SU-DHL-6 (cell line): ENCODE data around the gene DUSP5.

Experiments used
- CTCF ChIP-seq: fragments of 200-600 bp; sonication (generic); IDR thresholded peaks from one replicate; pipeline ENCODE4 v1.5.1; 2017; ENCODE audit warnings: antibody characterized with exemption, mild to moderate bottlenecking, low read length, moderate library complexity; ENCODE audit not compliant: insufficient read depth, poor library complexity, severe bottlenecking
- EZH2phosphoT487 ChIP-seq: fragments of 200-600 bp; sonication (generic), shearing (Covaris generic); conservative IDR thresholded peaks from 2 replicates; pipeline ENCODE4 v1.6.1; 2018; ENCODE audit warnings: mild to moderate bottlenecking, antibody characterized with exemption, low read length, moderate library complexity, mixed read lengths

- TF ChIP-seq CTCF (no peak), EZH2phosphoT487 (no peak)
These were observed 35.4 kb downstream of the DUSP5 start for GRCh38 chr10:110533149-110533548.
